Neural cell (in vitro differentiated cells): ENCODE measurements around the gene ASB18. TPM values are rescaled to one million over a fixed set of nuclear protein-coding genes. Genes with fewer than 3 reads are reported as not detected.

ENCODE experiments used
- H2AFZ ChIP-seq: fragments of 200-600, 300-800 bp; sonication (generic), shearing (Covaris generic); 2 replicates; pipeline ENCODE4 v1.6.0; 2014; ENCODE audit warnings: low read depth, mild to moderate bottlenecking, antibody characterized with exemption, low read length, moderate library complexity
- H3F3A ChIP-seq: fragments of 200-600 bp; shearing (Covaris generic); 2 replicates; pipeline ENCODE4 v1.6.1; 2016; ENCODE audit warnings: mild to moderate bottlenecking, moderate library complexity, mixed read lengths, antibody characterized with exemption, low read length; ENCODE audit not compliant: insufficient read depth, poor library complexity, severe bottlenecking
- H3K27ac ChIP-seq: fragments of 200-600, 300-800 bp; sonication (generic), shearing (Covaris generic); 2 replicates; pipeline ENCODE4 v1.5.1; 2014; ENCODE audit warnings: mild to moderate bottlenecking, low read length, moderate library complexity
- H3K27me3 ChIP-seq: fragments of 300-800, 200-600 bp; sonication (generic), shearing (Covaris generic); 2 replicates; pipeline ENCODE4 v1.6.0; 2014; ENCODE audit warnings: mild to moderate bottlenecking, low read depth, low read length, moderate library complexity; ENCODE audit not compliant: insufficient read depth
- H3K36me3 ChIP-seq: fragments of 300-800, 200-600 bp; sonication (generic), shearing (Covaris generic); 2 replicates; pipeline ENCODE4 v1.5.1; 2014; ENCODE audit warnings: mild to moderate bottlenecking, antibody characterized with exemption, low read length, moderate library complexity; ENCODE audit not compliant: insufficient read depth
- H3K4me2 ChIP-seq: fragments of 300-800, 200-600 bp; sonication (generic), shearing (Covaris generic); 2 replicates; pipeline ENCODE4 v1.6.0; 2014; ENCODE audit warnings: mild to moderate bottlenecking, low read length
- H3K4me3 ChIP-seq: fragments of 300-800, 200-600 bp; sonication (generic), shearing (Covaris generic); 2 replicates; pipeline ENCODE4 v1.5.1; 2014; ENCODE audit warnings: mild to moderate bottlenecking, low read length, moderate library complexity
- H3K79me2 ChIP-seq: fragments of 200-600 bp; shearing (Covaris generic); replicated peaks from 2 replicates; pipeline ENCODE4 v1.6.0; 2014; ENCODE audit warnings: mild to moderate bottlenecking, low read length, moderate library complexity; ENCODE audit not compliant: insufficient read depth
- H3K9ac ChIP-seq: fragments of 300-800, 200-600 bp; sonication (generic), shearing (Covaris generic); 2 replicates; pipeline ENCODE4 v1.6.1; 2016; ENCODE audit warnings: mild to moderate bottlenecking, low read length, mixed read lengths
- H3K9me2 ChIP-seq: fragments of 200-600 bp; shearing (Covaris generic); 2 replicates; pipeline ENCODE4 v1.6.1; 2016; ENCODE audit warnings: mild to moderate bottlenecking, low read length, mixed read lengths; ENCODE audit not compliant: insufficient read depth
- H3K9me3 ChIP-seq: fragments of 200-600, 300-800 bp; sonication (generic), shearing (Covaris generic); 2 replicates; pipeline ENCODE4 v1.6.1; 2016; ENCODE audit warnings: mild to moderate bottlenecking, mixed run types, low read length, moderate library complexity, mixed read lengths
- H4K20me1 ChIP-seq: fragments of 200-600 bp; shearing (Covaris generic); 2 replicates; pipeline ENCODE4 v1.6.1; 2016; ENCODE audit warnings: mild to moderate bottlenecking, mixed run types; ENCODE audit not compliant: insufficient read depth
- CTCF ChIP-seq: fragments of 450-650 bp; IDR thresholded peaks from 2 replicates; pipeline ENCODE4 v1.5.1; 2014; ENCODE audit warnings: antibody characterized with exemption, mild to moderate bottlenecking, moderate library complexity; ENCODE audit not compliant: poor library complexity, severe bottlenecking
- EP300 ChIP-seq: fragments of 450-650 bp; conservative IDR thresholded peaks from 2 replicates; pipeline ENCODE4 v1.6.1; 2014; ENCODE audit warnings: antibody characterized with exemption, mild to moderate bottlenecking, moderate library complexity; ENCODE audit not compliant: poor library complexity, severe bottlenecking
- EZH2 ChIP-seq: fragments of 200-600, 300-800 bp; shearing (Covaris generic), sonication (generic); IDR thresholded peaks from 2 replicates; pipeline ENCODE4 v1.6.1; 2014; ENCODE audit warnings: antibody characterized with exemption, low read length, borderline replicate concordance, mild to moderate bottlenecking; ENCODE audit not compliant: insufficient read depth, poor library complexity, severe bottlenecking
- MXI1 ChIP-seq: fragments of 450-650 bp; conservative IDR thresholded peaks from 2 replicates; pipeline ENCODE4 v1.6.1; 2014; ENCODE audit warnings: antibody characterized with exemption, mild to moderate bottlenecking; ENCODE audit not compliant: poor library complexity, severe bottlenecking
- POLR2AphosphoS5 ChIP-seq: IDR thresholded peaks from 2 replicates; pipeline ENCODE4 v1.6.1; 2012
- RAD21 ChIP-seq: fragments of 450-650 bp; conservative IDR thresholded peaks from 2 replicates; pipeline ENCODE4 v1.6.1; 2014; ENCODE audit warnings: antibody characterized with exemption, mild to moderate bottlenecking, moderate library complexity
- REST ChIP-seq: IDR thresholded peaks from 2 replicates; pipeline ENCODE4 v1.6.1; 2012; ENCODE audit warnings: borderline replicate concordance
- SMC3 ChIP-seq: fragments of 450-650 bp; conservative IDR thresholded peaks from 2 replicates; pipeline ENCODE4 v1.6.1; 2014; ENCODE audit warnings: antibody characterized with exemption, mild to moderate bottlenecking, moderate library complexity; ENCODE audit not compliant: poor library complexity
- TAF1 ChIP-seq: IDR thresholded peaks from 2 replicates; pipeline ENCODE4 v1.6.1; 2012; ENCODE audit warnings: low read depth
- polyA plus RNA-seq: library from polyadenylated mRNA; depleted of rRNA; stranded (reverse); fragments of >200 nt; gene quantifications from 2 replicates; pipeline ENCODE4 v1.2.3, GENCODE V29; 2014

Gene ASB18
- polyA plus RNA-seq, 1 donor from 2014 or later: not detected

- TF ChIP-seq POLR2AphosphoS5 (no peak), MXI1 (no peak), EZH2 (no peak), REST (no peak), RAD21 (no peak), EP300 (no peak), TAF1 (no peak), SMC3 (no peak), CTCF (no peak)
- H3K9me2 ChIP-seq: no peaks in the 10 kb centered on the region
- no peak overlapping the region for H3K9ac ChIP-seq
- H3K36me3 ChIP-seq: no peaks in the 10 kb centered on the region
- H3F3A ChIP-seq: no peaks in the 10 kb centered on the region
- peaks cover 27% of the 10 kb centered on the region for H3K27me3 ChIP-seq
- H3K79me2 ChIP-seq: no peaks in the 10 kb centered on the region
- H4K20me1 ChIP-seq: no peaks in the 10 kb centered on the region
- no peak overlapping the region for H2AFZ ChIP-seq
- no peak overlapping the region for H3K27ac ChIP-seq
- peaks cover 4% of the 10 kb centered on the region for H3K9me3 ChIP-seq
- no peak overlapping the region for H3K4me3 ChIP-seq
- H3K4me2 ChIP-seq: no peak overlapping the region
These were observed 25.5 kb downstream of the ASB18 start for GRCh38 chr2:236238751-236239150.

GRCh38 chr2:236237468-236238190, 26.6 kb downstream of the ASB18 start:
- Histone ChIP-seq H3K36me3 (no peaks in the 10 kb centered on the region), H3K79me2 (no peaks in the 10 kb centered on the region), H3K27ac (no peak overlapping the region), H3K27me3 (peaks cover 27% of the 10 kb centered on the region), H3K9me3 (peaks cover 4% of the 10 kb centered on the region), H3K4me2 (no peak overlapping the region), H3K9ac (no peak overlapping the region), H3F3A (no peaks in the 10 kb centered on the region), H3K4me3 (no peak overlapping the region), H3K9me2 (no peaks in the 10 kb centered on the region), H4K20me1 (no peaks in the 10 kb centered on the region), H2AFZ (no peak overlapping the region)
- TF ChIP-seq REST (no peak), CTCF (no peak), EZH2 (no peak), TAF1 (no peak), POLR2AphosphoS5 (no peak), EP300 (no peak), RAD21 (no peak)
